ENCODE measurements around the gene SCD.

The SCD gene

DNA sequence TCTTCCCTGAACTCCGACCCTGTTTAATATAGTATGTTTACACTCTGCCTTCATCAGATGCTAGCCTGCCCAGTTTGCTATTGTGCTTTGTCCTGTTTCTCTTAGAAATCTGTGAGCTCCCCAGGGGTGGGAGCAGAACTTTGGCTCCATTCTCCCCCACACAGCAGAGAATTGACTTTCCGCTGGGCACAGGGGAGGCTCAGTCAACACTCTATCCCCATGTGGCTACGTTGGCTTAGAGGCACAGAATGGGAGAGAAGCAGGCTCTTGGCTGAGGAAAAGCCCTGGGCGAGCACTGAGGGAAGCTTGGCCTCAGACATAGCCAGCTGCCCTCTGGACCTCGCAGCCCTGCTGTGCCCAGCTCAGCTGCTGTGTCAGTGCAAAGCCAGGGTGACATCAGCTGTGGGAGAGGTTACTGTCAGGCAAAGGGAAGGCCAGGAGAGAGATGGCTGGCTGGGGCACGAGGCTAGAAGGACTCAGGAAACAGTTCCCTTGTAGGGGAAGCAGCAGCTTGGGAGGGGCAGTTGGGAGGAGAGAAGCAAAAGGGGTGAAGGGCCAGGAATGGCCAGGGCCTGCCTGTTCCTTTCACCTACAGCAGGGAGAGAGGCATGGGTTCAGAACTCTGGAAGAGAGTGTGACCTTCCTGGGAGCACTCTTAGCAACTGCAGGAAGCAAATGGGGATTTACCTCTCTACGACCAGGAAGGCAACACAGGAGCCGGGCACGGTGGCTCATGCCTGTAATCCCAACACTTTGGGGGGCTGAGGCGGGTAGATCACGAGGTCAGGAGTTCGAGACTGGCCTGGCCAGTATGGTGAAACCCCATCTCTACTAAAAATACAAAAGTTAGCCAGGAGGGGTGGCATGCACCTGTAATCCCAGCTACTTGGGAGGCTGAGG is 5.8 kb upstream of the SCD start:
- no peak for DNase-seq

GRCh38 chr10:100341953-100342626 is 4.9 kb upstream of the SCD start:
- peak in 1 of 2 experiments; percentile 61 for DNase-seq

GRCh38 chr10:100342627-100342972 is 4.4 kb upstream of the SCD start:
- DNase-seq, result no peak

- no peak for DNase-seq
Measured at GRCh38 chr10:100344241-100344788, 2.7 kb upstream of the SCD start.

DNA sequence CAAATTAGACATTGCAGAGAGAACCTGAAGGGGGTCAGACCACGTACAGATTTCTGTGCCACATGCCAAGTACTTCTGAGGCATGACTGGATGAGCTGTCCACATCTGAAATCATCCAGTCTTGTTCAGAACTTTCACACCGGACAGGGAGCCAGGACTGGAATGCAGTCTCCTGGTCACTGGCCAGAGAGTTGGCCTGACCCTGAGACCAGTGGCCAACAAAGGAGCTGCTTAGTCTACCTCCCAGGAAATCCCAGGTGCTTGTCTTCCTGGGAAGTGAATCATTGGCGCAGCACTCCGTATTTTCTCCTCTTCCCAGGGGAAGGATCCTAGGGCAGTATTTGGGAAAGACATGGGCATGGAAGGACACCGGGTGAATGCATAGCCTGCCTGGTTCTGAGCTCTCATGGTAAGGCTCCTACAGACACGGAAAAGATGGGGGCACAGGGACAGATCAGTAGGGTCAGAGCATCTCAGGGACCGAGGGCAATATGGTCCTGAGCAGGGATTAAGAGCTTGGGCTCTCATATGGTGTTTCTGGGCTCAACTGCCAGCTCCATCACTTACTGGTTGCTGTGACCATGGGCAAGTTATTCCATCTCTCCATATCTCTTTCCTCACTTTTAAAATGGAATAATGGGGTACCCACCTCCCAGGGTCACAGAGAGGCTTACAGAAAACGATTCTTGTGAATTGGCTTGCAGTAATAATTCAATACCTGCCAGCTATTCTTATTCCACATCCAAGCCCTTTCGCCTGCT is 1.3 kb upstream of the SCD start:
- no peak for DNase-seq

DNA sequence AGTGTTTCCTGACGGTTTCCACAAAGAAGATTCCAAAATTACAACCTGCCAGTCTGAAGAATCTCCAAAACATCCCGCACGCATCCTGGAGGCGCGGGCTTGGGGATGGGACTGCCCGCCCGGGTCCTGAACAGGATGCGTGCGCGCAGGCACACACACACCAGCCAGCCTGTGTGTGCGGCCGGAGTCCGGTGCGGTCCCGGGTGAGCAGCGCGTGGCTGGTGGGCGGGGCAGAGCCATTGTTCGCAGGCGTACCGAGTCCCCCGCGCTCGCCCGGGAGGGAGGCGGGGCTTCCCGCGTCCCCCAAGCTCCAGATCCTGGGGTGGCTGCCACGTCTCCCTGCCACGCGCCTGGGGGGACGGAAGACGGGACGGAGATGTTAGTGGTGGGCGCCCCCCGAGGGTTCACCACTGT is 675 bp upstream of the SCD start:
- peak; percentile 14 to 66 for DNase-seq

DNA sequence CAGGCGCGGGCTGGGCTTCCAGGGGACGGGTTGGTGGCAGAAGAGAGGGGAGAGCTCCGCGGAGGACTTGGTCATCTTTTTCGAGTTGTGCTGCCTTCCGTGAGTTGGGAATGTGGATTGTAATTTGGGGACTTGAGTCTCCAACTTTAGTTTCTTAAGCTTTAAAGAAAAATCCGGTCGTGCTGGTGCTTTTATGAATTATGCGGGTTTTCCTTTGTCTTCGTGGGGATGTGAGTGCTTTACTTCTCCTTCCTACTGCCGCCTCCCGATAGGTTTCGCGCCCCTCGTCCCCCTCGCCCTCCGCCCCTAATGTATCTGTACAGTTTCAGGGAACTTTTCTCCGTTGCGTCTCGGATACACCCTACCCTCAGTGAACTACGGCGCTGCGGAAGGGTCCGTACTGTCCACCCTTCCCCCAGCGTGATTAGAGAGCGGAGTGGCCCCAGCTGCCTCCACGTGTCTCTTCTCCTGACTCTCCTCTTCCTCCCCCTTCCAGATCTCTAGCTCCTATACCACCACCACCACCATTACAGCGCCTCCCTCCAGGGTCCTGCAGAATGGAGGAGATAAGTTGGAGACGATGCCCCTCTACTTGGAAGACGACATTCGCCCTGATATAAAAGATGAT is 649 bp downstream of the SCD start:
- peak in 1 of 2 experiments; percentile 30 for DNase-seq

DNA sequence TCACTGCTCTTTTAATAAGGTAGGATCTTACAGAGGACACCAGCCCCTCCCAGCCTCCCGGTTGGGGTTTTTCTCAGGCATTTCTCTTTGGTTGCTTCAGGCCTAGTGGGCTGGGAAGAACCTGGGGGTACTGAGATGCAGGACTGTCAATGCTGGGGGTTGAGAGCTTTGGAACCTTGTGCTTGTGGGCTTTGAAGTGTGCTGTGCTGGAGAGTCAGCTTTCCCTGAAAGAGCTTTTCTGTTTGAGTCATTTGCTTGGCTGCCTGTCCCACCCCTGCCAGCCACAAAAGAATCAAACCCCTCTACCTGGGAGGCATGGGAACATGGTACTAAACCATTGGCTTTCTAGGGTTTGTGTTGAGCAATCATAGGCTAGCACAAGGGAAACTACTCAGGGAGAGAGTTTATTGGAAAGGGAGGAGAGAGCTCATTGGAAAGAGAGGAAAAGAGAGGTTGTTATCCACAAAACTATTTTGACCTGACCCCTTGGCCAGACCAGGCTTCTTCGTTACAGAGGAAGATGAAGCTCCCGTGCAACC is 1.4 kb downstream of the SCD start:
- DNase-seq, result no peak

- DNase-seq, result peak in 1 of 2 experiments; percentile 25
Measured at GRCh38 chr10:100349087-100349486, 2.1 kb downstream of the SCD start.

DNA sequence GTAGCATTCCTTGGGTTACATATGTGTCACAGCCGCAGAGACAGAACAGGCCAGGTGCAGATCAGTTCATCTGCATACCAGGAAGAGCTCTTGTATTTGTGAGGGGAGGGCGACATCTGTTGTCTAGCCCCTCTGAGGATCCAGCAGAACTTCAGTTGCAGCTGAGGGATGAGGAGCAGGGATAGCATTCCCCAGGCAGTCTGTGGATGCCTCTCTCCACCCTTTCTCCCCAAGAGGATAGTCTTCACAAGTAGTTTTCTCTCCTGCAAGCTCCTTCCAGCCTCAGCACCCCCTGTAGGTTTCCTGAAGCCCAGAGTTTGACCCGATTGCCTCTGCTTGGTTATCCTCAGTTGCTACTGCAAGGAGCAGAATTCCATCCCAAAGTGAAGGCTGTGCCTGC is 2.6 kb downstream of the SCD start:
- DNase-seq, result no peak

DNA sequence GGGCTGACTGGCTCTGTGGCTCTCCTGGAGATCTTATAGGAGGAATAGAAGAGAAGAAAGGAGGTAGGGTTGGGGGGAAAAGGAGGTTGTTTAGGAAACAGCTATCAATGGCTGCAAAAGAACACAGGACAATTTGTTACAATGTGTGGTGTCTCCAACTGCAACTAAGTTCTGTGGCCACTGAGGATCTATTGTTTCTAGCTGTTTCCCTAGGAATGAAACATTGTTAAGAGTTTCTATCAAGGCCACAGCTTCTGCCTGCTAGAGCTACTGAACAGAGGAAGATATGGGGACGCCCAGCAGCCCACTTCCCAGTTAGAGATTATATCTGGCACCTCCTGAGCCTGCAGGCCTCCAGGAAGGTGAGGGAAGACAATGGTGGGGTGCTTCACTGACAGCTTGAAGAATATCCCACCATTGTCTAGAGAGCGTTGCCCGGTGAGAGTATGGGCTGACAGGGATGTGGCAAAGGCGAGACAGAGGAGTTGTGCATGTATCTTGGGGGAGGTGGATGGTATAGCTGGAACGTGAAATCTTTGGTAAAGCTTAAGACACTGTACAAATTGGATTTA is 4.0 kb downstream of the SCD start:
- DNase-seq, result no peak

- no peak for DNase-seq
Measured at GRCh38 chr10:100353770-100354485, 6.9 kb downstream of the SCD start.

- DNase-seq, result no peak
Measured at GRCh38 chr10:100355086-100355485, 8.1 kb downstream of the SCD start.

DNA sequence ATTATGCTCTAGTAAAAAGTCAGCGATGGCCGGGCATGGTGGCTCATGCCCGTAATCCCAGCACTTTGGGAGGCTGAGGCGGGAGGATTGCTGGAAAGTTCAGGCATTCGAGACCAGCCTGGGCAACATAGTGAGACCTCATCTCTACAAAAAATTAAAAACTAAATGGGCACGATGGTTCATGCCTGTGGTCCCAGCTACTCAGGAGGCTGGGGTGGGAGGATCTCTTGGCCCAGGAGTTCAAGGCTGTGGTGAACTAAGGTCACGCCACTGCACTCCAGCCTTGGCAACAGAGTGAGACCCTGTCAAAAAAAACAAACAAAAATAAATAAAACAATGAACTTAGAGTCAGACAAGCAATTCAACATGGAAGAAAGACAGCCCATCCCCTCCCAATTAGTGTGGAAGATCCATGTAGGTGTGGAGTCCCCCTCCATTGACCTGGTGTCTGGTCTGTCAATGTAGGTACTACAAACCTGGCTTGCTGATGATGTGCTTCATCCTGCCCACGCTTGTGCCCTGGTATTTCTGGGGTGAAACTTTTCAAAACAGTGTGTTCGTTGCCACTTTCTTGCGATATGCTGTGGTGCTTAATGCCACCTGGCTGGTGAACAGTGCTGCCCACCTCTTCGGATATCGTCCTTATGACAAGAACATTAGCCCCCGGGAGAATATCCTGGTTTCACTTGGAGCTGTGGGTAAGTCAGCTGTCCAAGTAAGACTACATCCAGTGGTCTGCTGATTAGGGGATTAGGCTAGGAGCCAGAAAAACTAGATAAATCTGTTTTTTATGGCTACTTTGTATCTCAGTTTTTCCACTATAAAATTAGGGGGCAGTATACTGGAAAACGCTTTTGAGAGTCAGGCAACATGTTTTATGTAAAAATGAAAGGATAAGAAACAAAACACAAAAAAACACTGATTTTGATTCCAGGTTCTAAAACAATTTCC is 9.3 kb downstream of the SCD start:
- DNase-seq, result no peak

DNA sequence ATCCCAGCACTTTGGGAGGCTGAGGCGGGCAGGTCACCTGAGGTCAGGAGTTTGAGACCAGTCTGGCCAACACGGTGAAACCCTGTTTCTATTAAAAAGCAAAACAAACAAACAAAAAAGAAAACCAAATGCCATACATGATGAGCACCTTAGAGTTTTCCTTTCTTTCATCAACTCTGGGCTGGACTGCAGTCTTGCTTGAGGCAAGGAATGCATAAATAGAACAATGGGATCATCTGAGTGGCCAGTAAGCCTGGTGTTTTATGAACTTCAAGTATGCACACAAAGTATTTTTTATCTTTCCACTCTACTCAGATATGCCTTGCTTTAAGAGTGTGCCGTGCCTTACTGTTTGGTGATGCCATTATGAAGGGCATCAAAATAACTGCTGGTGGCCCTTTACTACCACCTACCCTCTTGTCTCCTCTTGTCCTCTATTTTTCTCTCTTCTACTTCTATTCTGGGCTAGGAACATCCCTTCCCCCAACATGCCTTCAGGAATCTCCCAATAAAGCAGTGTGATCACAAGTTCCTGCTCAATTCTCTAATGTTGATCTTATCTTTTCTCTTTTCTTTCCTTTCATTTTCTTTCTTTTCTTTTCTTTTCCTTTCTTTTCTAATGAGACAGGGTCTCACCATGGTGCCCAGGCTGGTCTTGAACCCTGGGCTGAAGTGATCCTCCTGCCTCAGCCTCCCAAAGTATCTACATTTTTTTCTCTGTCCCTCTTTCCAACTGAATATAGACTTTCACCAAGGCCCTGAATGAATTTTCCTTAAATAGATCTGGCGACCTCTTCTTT is 10.2 kb downstream of the SCD start:
- no peak for DNase-seq

DNA sequence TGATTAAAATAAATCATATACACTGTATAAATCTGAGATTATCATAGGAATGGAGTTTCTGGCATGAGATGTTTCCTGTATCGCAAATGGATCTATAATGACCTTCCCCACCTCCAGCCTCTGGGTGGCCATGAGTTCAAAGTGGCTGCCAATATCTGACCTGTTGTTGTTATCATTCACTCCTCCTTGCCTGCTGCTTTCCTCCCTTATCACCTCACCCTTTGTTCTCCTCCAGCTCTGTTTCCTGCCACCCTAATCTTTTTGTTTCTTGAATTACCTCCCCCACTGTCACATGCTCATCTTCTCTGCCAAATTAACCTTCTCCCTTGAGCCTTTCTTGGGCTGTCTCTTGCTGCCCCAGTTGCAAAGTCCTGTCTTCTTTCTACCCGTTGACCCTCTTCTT is 12.0 kb downstream of the SCD start:
- DNase-seq, result no peak

- DNase-seq, result no peak
Measured at GRCh38 chr10:100359529-100360150, 12.6 kb downstream of the SCD start.

DNA sequence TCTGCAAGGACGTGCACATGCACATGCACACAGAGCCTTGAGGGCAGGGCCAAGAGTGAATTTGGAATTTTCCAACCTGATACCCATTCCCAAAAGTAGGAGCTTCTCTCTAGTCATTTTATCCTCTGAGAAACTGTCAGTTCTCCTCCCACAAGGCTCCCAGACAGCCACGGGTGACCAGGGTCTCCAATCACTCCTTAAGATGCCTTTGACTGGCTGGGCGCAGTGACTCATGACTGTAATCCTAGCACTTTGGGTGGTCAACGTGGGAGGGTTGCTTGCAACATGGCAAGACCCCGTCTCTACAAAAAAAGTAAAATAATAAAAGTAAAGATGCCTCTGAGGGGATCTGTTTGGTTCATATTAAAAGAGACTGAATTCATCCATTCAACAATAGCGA is 13.2 kb downstream of the SCD start:
- no peak for DNase-seq
